MM.1S (cell line): ENCODE results near the gene SIL1.
"Not testable (repeated sequence)": the region's sequence is repeated elsewhere in the genome, so short reads cannot be mapped to it uniquely, and the experiment has no call there.

Source experiments
- DNase-seq: peaks from one replicate; pipeline ENCODE4 v3.0.0-alpha.2; 2015
- H2AFZ ChIP-seq: fragments of 300-600 bp; sonication (generic); 2 replicates; pipeline ENCODE4 v1.6.0; 2016; ENCODE audit warnings: antibody characterized with exemption, low read length
- H3F3A ChIP-seq: fragments of 300-600 bp; sonication (generic); 2 replicates; pipeline ENCODE4 v1.6.1; 2016; ENCODE audit warnings: mild to moderate bottlenecking, antibody characterized with exemption, low read length, moderate library complexity, mixed read lengths; ENCODE audit not compliant: insufficient read depth
- H3K27ac ChIP-seq: fragments of 300-600 bp; sonication (generic); 2 replicates; pipeline ENCODE4 v1.5.1; 2016; ENCODE audit warnings: mild to moderate bottlenecking, low read length
- H3K27me3 ChIP-seq: fragments of 300-600 bp; sonication (generic); replicated peaks from 2 replicates; pipeline ENCODE4 v1.6.0; 2016; ENCODE audit warnings: low read length; ENCODE audit not compliant: insufficient read depth
- H3K36me3 ChIP-seq: fragments of 300-600 bp; sonication (generic); replicated peaks from 2 replicates; pipeline ENCODE4 v1.6.1; 2016; ENCODE audit warnings: mild to moderate bottlenecking, low read length, mixed read lengths; ENCODE audit not compliant: insufficient read depth
- H3K4me1 ChIP-seq: fragments of 300-600 bp; sonication (generic); 2 replicates; pipeline ENCODE4 v1.6.1; 2016; ENCODE audit warnings: low read length, mixed read lengths
- H3K4me2 ChIP-seq: fragments of 300-600 bp; sonication (generic); 2 replicates; pipeline ENCODE4 v1.6.0; 2016; ENCODE audit warnings: low read depth, low read length
- H3K4me3 ChIP-seq: fragments of 300-600 bp; sonication (generic); 2 replicates; pipeline ENCODE4 v1.5.1; 2016; ENCODE audit warnings: low read length, mixed read lengths
- H3K79me2 ChIP-seq: fragments of 300-600 bp; sonication (generic); 2 replicates; pipeline ENCODE4 v1.6.1; 2016; ENCODE audit warnings: mixed run types, low read length, mixed read lengths
- H3K9ac ChIP-seq: fragments of 300-600 bp; sonication (generic); 2 replicates; pipeline ENCODE4 v1.6.1; 2016; ENCODE audit warnings: low read length, mixed read lengths
- H3K9me2 ChIP-seq: fragments of 300-600 bp; sonication (generic); replicated peaks from 2 replicates; pipeline ENCODE4 v1.6.1; 2016; ENCODE audit warnings: mild to moderate bottlenecking, low read length, mixed read lengths; ENCODE audit not compliant: insufficient read depth
- H3K9me3 ChIP-seq: fragments of 300-600 bp; sonication (generic); replicated peaks from 2 replicates; pipeline ENCODE4 v1.6.1; 2016; ENCODE audit warnings: mild to moderate bottlenecking, low read length, mixed read lengths; ENCODE audit not compliant: insufficient read depth
- H4K20me1 ChIP-seq: fragments of 300-600 bp; sonication (generic); 2 replicates; pipeline ENCODE4 v1.6.1; 2016; ENCODE audit warnings: mild to moderate bottlenecking, low read length, moderate library complexity, mixed read lengths; ENCODE audit not compliant: insufficient read depth
- EZH2 ChIP-seq: fragments of 300-600 bp; sonication (generic); optimal IDR thresholded peaks from 2 replicates; pipeline ENCODE3; 2017; ENCODE audit warnings: low read depth, mild to moderate bottlenecking, antibody characterized with exemption, low read length, mixed read lengths
- EZH2phosphoT487 ChIP-seq: fragments of 300-600 bp; sonication (generic); IDR thresholded peaks from 2 replicates; pipeline ENCODE4 v1.6.1; 2018; ENCODE audit warnings: antibody characterized with exemption, low read length
- TF ChIP-seq, protein P1 (sequence below): fragments of 300-600 bp; sonication (generic); IDR thresholded peaks from 2 replicates; pipeline ENCODE4 v1.5.1; 2016; ENCODE audit warnings: antibody characterized with exemption, low read length, mixed read lengths

SIL1 gene

GRCh38 chr5:139012176-139012575 lies 186.0 kb downstream of the SIL1 start:
- Histone ChIP-seq H3K27me3 (no peaks in the 10 kb centered on the region), H3K9ac (no peak overlapping the region)

GRCh38 chr5:139011156-139011555 lies 187.0 kb downstream of the SIL1 start:
- not testable (repeated sequence) for H3K79me2 ChIP-seq, H3K27ac ChIP-seq, DNase-seq, H3K4me3 ChIP-seq, H3K9ac ChIP-seq, H3K36me3 ChIP-seq, H2AFZ ChIP-seq, H4K20me1 ChIP-seq, H3K9me2 ChIP-seq, H3K27me3 ChIP-seq, H3K9me3 ChIP-seq, H3K4me1 ChIP-seq, H3K4me2 ChIP-seq, H3F3A ChIP-seq

More at GRCh38 chr5:139012176-139012575, 186.0 kb downstream of the SIL1 start:
- Histone ChIP-seq H3K27ac (no peak overlapping the region), H3K79me2 (no peaks in the 10 kb centered on the region), H3K4me2 (no peak overlapping the region), H3F3A (no peaks in the 10 kb centered on the region), H3K4me3 (no peak overlapping the region), H3K36me3 (no peaks in the 10 kb centered on the region), H4K20me1 (no peaks in the 10 kb centered on the region), H2AFZ (no peak overlapping the region), H3K9me2 (no peaks in the 10 kb centered on the region), H3K9me3 (no peaks in the 10 kb centered on the region), H3K4me1 (no peaks in the 10 kb centered on the region)
- DNase-seq, result no peak
- TF ChIP-seq EZH2 (no peak), EZH2phosphoT487 (no peak)
- TF ChIP-seq, protein P1, sequence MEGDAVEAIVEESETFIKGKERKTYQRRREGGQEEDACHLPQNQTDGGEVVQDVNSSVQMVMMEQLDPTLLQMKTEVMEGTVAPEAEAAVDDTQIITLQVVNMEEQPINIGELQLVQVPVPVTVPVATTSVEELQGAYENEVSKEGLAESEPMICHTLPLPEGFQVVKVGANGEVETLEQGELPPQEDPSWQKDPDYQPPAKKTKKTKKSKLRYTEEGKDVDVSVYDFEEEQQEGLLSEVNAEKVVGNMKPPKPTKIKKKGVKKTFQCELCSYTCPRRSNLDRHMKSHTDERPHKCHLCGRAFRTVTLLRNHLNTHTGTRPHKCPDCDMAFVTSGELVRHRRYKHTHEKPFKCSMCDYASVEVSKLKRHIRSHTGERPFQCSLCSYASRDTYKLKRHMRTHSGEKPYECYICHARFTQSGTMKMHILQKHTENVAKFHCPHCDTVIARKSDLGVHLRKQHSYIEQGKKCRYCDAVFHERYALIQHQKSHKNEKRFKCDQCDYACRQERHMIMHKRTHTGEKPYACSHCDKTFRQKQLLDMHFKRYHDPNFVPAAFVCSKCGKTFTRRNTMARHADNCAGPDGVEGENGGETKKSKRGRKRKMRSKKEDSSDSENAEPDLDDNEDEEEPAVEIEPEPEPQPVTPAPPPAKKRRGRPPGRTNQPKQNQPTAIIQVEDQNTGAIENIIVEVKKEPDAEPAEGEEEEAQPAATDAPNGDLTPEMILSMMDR, result no peak

DNA sequence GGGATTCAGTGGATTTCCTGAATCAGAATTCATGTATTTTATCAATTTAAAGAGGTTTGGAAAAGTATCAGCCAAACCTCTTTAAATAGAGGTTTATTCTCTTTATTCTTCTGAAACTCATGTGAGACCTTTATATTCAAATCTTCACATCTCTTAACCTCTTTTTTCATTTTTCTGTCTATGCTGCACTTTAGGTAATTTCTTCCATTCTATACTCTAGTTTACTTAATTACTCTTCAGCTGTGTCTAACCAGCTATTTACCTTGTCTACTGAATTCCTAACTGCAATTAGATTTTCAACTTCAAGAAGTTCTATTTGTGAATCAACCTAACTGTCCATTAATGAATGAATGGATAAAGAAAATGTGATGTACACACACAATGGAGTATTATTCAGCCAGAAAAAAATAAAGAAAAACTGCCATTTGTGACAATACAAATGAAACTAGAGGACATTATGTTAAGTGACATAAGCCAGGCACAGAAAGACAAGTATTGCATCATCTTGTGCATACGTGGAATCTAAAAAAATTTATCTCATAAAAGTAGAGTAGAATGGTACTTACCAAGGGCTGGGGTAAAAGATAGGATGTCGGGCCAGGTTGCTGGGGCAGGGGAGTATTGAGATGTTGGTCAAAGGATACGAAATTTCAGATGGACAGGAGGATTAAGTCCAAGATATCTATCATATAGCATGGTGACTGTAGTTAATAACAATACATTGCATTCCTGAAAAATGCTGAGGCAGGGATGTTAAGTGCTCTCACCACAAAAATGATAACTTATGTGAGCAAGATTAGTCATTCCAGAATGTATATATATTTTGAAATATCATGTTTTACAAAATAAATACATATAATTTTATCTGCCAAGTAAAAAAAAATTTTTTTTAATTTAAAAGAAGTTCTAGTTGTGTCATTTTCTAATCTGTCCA lies 193.5 kb downstream of the SIL1 start:
- Histone ChIP-seq H3F3A (no peaks in the 10 kb centered on the region), H3K4me1 (no peaks in the 10 kb centered on the region), H3K9ac (no peak overlapping the region), H3K27ac (no peak overlapping the region), H2AFZ (no peak overlapping the region), H3K9me2 (no peaks in the 10 kb centered on the region), H3K79me2 (no peaks in the 10 kb centered on the region), H3K9me3 (no peaks in the 10 kb centered on the region), H4K20me1 (no peaks in the 10 kb centered on the region), H3K36me3 (no peaks in the 10 kb centered on the region), H3K27me3 (no peaks in the 10 kb centered on the region), H3K4me2 (no peak overlapping the region), H3K4me3 (no peak overlapping the region)
- no peak for DNase-seq
- TF ChIP-seq EZH2, result no peak
- TF ChIP-seq, protein P1, result no peak
- TF ChIP-seq EZH2phosphoT487, result no peak

DNA sequence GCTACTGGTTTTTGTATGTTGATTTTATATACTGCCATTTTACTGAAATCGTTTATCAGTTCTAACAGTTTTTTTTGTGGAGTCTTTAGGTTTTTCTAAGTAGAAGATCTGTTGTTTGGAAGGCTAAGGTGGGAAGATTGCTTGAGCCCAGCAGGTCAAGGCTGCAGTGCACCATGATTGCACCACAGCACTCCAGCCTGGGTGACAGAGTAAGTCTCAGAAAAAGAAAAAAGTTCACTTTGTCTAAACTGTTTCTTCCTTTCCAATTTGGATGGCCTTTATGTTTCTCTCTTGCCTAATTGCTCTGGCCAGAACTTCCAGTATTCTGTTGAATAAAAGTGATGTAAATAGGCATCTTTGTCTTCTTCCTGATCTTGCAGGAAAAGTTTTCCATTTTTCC lies 198.5 kb downstream of the SIL1 start:
- Histone ChIP-seq H3K4me3 (no peak overlapping the region), H3K4me1 (no peaks in the 10 kb centered on the region), H3K27me3 (no peaks in the 10 kb centered on the region), H3F3A (no peaks in the 10 kb centered on the region), H3K36me3 (no peaks in the 10 kb centered on the region), H3K9me3 (no peaks in the 10 kb centered on the region), H3K4me2 (no peak overlapping the region), H2AFZ (no peak overlapping the region), H3K79me2 (no peaks in the 10 kb centered on the region), H3K9me2 (no peaks in the 10 kb centered on the region), H3K27ac (no peak overlapping the region), H3K9ac (no peak overlapping the region), H4K20me1 (no peaks in the 10 kb centered on the region)
- TF ChIP-seq EZH2, result no peak
- no peak for TF ChIP-seq EZH2phosphoT487
- TF ChIP-seq, protein P1, result no peak
- DNase-seq, result no peak
